Measurements from ENCODE around the gene SSTR3. TPM values are rescaled to one million over a fixed set of nuclear protein-coding genes. Genes with fewer than 3 reads are reported as not detected.

The SSTR3 gene
- total RNA-seq, 1 donor from 2014 or later: not detected

DNA sequence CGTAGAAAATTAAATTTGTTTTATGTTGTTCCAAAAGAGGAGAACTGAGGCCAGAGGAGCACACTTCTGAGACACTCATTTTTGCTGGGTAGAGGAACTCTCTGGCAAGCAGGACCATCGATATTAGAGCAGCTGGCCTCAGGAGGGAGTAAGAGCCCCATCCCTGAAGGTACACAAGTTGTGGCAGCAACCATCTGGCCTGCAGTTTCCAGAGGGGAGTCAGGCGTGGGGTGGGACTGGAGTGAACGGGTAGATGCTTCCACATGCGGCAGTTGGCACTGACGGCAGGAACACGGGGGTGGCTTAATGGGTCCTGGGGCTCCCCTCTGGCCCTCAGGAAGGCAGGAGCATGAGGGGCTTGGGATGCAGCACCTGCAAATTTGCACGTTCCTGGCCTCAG is 13.2 kb upstream of the SSTR3 start:
- H3K4me3 ChIP-seq (ENCODE audit: low read depth, low read length): no peak overlapping the region
- TF ChIP-seq, protein P1, sequence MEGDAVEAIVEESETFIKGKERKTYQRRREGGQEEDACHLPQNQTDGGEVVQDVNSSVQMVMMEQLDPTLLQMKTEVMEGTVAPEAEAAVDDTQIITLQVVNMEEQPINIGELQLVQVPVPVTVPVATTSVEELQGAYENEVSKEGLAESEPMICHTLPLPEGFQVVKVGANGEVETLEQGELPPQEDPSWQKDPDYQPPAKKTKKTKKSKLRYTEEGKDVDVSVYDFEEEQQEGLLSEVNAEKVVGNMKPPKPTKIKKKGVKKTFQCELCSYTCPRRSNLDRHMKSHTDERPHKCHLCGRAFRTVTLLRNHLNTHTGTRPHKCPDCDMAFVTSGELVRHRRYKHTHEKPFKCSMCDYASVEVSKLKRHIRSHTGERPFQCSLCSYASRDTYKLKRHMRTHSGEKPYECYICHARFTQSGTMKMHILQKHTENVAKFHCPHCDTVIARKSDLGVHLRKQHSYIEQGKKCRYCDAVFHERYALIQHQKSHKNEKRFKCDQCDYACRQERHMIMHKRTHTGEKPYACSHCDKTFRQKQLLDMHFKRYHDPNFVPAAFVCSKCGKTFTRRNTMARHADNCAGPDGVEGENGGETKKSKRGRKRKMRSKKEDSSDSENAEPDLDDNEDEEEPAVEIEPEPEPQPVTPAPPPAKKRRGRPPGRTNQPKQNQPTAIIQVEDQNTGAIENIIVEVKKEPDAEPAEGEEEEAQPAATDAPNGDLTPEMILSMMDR (conservative IDR thresholded peaks at IDR 0.05; ENCODE audit: low read depth, low read length): peak; percentile 21

DNA sequence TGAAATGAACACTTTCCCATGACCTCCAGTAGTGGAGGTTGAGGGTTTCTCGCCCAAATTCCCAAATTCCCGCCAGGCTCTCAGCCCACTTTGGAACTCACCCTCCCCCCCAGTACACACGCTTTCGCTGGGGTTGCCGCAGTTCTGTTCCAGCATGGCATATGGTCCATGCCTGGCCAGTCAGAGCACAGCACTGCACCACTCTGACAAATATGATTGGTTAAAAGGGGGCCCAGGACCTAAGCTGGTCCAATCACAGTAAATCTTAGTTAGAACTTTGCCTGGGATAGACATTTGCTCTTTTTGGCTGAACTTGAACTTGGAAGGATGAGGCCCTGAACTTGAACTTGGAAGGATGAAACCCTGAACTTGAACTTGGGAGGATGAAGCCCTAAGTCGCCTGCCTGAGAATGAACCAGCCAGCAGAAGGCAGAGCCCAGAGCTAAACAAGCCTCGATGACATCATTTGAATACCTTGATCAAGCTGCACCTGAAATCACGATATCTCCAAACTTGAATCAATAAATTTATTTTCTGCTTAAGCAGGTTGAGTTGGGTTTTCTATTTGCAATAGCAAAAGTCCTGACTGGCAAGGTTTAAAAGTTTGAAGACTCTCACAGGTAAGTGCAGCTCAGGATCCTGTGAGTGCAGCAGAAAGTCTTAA is 12.6 kb upstream of the SSTR3 start:
- no peak for DNase-seq (ENCODE audit: low read depth)
- TF ChIP-seq, protein P1 (conservative IDR thresholded peaks at IDR 0.05; ENCODE audit: low read depth, low read length): no peak
- H3K4me3 ChIP-seq (ENCODE audit: low read depth, low read length): no peak overlapping the region

More for the DNA sequence above, 13.2 kb upstream of the SSTR3 start:
- no peak for DNase-seq (ENCODE audit: low read depth)

DNA sequence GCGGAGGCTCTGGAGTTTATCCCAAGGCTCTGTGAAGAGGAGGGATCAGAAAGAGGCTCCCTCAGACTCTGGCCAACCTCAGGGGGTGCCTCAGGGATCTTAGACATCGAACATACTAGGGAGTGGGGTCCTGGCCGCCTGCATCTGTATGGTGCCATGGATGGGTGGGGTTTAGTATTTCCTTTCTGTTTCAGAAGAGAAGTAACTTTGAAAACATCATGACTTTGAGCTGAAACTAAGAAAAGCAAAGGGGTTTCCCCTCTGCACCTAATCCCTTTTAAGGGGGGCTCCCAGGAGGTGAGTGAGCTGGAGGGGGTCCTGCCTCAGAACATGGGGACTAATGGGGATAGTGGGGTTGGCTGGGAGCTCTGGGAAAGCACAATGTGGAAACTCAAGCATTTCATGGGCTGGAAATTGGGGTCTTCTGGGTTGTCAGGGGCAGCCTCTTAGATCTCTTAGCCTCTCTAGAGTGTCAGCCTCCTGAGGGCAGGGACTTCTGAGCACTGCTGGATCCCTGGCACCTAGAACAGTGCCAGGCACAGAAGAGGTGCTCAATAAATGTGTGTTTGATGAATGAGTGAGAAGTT is 11.8 kb upstream of the SSTR3 start:
- no peak overlapping the region for H3K4me3 ChIP-seq (ENCODE audit: low read depth, low read length)
- no peak for DNase-seq (ENCODE audit: low read depth)
- TF ChIP-seq, protein P1 (conservative IDR thresholded peaks at IDR 0.05; ENCODE audit: low read depth, low read length): no peak

DNA sequence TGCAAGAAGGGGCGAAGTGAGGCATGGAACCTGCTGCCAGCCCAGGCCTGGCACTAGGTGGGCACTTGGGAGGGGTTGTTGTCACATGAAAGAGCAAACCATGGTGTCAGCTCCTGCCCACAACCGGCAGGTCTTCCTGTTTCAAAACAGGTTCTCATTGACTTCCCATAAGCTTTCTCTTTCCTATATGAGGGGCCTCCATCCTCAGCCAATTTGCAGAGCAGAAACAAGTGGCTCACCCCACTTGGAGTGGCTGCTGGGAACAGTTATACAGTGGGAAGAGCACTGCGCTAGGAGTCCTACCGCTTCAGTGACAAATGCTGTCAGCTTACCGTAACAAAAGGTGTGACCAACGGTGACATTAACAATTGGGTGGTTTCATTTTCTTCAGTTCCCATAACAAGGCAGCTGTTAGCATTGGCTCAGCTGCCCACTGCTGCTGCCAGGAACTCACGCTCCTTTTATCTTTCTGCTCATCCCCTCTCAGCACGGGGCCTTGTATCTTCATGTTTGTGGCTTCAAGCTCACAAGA is 10.2 kb upstream of the SSTR3 start:
- DNase-seq (ENCODE audit: low read depth): no peak
- no peak overlapping the region for H3K4me3 ChIP-seq (ENCODE audit: low read depth, low read length)
- TF ChIP-seq, protein P1 (conservative IDR thresholded peaks at IDR 0.05; ENCODE audit: low read depth, low read length): no peak

DNA sequence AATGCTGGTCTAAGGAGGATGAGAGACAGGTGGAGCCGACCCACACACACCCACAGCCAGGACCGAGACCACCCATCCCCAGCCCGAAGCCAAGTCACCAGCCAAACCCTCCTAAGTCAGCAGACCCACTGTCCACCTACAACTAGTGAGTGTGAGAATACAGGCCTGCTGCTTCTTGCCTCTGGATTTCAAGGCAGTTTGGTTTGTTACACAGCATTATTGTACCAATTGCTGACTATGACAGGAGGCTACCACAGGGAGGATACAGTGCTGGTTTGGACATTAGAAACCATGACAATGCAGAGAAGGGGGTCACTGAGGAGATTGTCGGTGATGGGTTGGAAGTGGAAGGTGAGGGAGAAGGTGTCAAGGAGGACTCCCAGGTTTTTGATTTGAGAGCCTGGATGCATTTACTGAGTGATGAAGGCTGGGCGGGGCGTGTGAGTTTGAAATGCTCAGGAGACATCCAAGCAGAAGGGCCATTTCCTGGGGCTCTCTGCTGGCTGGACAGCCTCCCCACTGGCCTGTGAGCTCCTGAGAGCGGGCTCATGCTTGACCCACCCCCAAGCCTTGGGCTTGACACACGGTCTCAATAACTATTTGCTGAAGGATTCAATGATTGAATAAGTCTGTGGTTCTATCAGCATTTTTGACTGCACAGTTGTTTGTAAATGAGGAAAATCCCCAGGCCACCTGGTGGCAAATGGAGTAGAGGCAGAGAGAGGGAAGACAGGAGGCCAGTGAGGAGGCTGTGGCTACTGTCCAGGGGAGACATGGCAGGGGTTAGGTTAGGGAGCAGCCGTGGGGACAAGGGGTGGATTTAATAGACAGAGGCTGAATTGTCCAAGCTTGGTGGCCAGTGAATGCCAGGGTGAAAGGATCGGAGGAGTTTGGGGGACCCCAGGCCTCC is 9.4 kb upstream of the SSTR3 start:
- no peak for DNase-seq (ENCODE audit: low read depth)
- TF ChIP-seq, protein P1 (conservative IDR thresholded peaks at IDR 0.05; ENCODE audit: low read depth, low read length): no peak
- H3K4me3 ChIP-seq (ENCODE audit: low read depth, low read length): no peak overlapping the region

DNA sequence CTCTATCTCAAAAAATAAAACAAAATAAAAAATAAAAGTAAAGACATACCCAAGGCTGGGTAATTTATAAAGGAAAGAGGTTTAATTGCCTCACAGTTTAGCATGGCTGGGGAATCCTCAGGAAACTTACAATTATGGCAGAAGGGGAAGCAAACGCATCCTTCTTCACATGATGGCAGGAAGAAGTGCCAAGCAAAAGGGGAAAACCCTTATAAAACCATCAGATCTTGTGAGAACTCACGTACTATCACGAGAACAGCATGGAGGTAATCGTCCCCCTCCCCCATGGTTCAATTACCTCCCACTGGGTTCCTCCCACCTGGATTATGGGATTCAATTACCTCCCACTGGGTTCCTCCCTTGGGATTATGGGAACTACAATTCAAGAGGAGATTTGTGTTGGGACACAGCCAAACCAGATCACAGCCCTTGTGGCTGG is 8.3 kb upstream of the SSTR3 start:
- no peak overlapping the region for H3K4me3 ChIP-seq (ENCODE audit: low read depth, low read length)
- DNase-seq (ENCODE audit: low read depth): no peak
- TF ChIP-seq, protein P1 (conservative IDR thresholded peaks at IDR 0.05; ENCODE audit: low read depth, low read length): no peak
